ENCODE results near the gene ABCG8.

DNA sequence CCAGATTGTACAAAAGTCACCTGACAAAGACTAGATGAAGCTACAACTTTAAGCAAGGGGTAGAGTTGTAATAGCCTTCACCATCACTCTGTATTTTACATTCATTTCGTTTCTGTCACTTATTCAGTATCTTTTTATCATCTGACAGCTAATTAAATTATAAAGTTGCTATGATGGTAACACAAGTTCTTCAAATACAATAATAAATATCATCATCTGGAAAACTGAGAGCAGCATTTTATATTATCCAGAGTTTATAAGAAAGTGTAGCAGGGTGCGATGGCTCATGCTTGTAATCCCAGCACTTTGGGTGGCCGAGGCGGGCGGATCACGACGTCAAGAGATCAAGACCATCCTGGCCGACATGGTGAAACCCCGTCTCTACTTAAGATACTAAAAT, 43.8 kb upstream of the ABCG8 start:
- TF ChIP-seq, protein P1, sequence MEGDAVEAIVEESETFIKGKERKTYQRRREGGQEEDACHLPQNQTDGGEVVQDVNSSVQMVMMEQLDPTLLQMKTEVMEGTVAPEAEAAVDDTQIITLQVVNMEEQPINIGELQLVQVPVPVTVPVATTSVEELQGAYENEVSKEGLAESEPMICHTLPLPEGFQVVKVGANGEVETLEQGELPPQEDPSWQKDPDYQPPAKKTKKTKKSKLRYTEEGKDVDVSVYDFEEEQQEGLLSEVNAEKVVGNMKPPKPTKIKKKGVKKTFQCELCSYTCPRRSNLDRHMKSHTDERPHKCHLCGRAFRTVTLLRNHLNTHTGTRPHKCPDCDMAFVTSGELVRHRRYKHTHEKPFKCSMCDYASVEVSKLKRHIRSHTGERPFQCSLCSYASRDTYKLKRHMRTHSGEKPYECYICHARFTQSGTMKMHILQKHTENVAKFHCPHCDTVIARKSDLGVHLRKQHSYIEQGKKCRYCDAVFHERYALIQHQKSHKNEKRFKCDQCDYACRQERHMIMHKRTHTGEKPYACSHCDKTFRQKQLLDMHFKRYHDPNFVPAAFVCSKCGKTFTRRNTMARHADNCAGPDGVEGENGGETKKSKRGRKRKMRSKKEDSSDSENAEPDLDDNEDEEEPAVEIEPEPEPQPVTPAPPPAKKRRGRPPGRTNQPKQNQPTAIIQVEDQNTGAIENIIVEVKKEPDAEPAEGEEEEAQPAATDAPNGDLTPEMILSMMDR (IDR thresholded peaks at IDR 0.05; ENCODE audit: extremely low read depth in 1 of 2, insufficient read depth in 1 of 2, low read depth in 1 of 2, low read length in 2 of 2) = no peak
- TF ChIP-seq POLR2A (IDR thresholded peaks at IDR 0.05; ENCODE audit: low read depth, low read length) = no peak
- TF ChIP-seq EZH2 (IDR thresholded peaks at IDR 0.05; ENCODE audit: borderline replicate concordance, low read depth, low read length, severe bottlenecking) = no peak
